DOHH2 (cell line): ENCODE measurements around the gene PSTPIP1.

Experiments
- EZH2phosphoT487 ChIP-seq: fragments of 200-600 bp; sonication (generic); IDR thresholded peaks from 2 replicates; pipeline ENCODE4 v1.6.1; 2017; ENCODE audit warnings: borderline replicate concordance, mild to moderate bottlenecking, antibody characterized with exemption, low read length, moderate library complexity, mixed read lengths
- TF ChIP-seq, protein P1 (sequence below): fragments of 200-600 bp; sonication (generic); IDR thresholded peaks from one replicate; pipeline ENCODE4 v1.5.1; 2014; ENCODE audit warnings: antibody characterized with exemption, mild to moderate bottlenecking, low read depth, low read length; ENCODE audit not compliant: poor library complexity, severe bottlenecking

DNA sequence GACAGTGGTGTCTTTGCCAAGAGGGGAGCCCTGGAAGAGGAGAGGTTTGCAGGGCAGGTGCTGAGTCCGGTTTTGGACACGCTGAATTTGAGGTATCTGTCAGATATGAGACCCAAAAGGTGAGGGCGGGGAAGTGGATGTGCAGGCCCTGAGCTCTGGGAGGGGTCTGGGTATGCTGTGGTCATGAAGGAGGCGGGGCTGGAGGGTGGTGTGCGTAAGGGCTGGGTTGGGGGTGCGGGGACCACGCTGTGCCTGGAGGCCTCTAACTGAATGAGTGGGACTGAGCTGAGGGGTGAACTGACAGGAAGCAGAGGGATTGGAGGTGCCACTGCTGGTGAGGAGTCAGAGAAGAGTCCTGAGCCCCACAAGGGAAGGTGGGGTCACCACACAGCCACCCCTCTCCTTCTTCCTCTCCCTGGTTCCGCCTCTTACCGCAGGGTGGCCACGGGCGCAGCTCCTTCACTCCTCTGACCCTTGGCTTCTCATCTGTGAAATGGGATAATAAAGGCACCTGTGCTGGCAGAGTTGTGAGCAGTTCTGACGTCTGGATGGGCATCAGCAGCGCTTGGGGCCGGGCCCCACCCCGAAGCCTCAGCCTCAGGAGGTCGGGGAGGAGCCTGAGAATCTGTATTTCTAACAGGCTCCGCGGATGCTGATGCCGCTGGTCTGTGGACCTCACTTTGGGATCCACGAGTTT is 28.8 kb downstream of the PSTPIP1 start:
- TF ChIP-seq, protein P1, sequence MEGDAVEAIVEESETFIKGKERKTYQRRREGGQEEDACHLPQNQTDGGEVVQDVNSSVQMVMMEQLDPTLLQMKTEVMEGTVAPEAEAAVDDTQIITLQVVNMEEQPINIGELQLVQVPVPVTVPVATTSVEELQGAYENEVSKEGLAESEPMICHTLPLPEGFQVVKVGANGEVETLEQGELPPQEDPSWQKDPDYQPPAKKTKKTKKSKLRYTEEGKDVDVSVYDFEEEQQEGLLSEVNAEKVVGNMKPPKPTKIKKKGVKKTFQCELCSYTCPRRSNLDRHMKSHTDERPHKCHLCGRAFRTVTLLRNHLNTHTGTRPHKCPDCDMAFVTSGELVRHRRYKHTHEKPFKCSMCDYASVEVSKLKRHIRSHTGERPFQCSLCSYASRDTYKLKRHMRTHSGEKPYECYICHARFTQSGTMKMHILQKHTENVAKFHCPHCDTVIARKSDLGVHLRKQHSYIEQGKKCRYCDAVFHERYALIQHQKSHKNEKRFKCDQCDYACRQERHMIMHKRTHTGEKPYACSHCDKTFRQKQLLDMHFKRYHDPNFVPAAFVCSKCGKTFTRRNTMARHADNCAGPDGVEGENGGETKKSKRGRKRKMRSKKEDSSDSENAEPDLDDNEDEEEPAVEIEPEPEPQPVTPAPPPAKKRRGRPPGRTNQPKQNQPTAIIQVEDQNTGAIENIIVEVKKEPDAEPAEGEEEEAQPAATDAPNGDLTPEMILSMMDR = no peak
- TF ChIP-seq EZH2phosphoT487 = no peak
